Umbilical cord (tissue), 2 donors: ENCODE measurements around the gene C4orf54. TPM values are rescaled to one million over a fixed set of nuclear protein-coding genes. Genes with fewer than 3 reads are reported as not detected.

Experiments
- DNase-seq: peaks from one replicate; pipeline ENCODE4 v3.0.0-alpha.2; 2015; ENCODE audit warnings: low spot score
- total RNA-seq: library from RNA; depleted of rRNA; stranded (reverse); fragments of >200 nt; gene quantifications from one replicate; pipeline ENCODE4 v1.2.3, GENCODE V29; 2014; ENCODE audit warnings: low replicate concordance; ENCODE audit not compliant: insufficient read depth

The C4orf54 gene
- total RNA-seq, 1 donor from 2014 or later, result 2.2 TPM

DNA sequence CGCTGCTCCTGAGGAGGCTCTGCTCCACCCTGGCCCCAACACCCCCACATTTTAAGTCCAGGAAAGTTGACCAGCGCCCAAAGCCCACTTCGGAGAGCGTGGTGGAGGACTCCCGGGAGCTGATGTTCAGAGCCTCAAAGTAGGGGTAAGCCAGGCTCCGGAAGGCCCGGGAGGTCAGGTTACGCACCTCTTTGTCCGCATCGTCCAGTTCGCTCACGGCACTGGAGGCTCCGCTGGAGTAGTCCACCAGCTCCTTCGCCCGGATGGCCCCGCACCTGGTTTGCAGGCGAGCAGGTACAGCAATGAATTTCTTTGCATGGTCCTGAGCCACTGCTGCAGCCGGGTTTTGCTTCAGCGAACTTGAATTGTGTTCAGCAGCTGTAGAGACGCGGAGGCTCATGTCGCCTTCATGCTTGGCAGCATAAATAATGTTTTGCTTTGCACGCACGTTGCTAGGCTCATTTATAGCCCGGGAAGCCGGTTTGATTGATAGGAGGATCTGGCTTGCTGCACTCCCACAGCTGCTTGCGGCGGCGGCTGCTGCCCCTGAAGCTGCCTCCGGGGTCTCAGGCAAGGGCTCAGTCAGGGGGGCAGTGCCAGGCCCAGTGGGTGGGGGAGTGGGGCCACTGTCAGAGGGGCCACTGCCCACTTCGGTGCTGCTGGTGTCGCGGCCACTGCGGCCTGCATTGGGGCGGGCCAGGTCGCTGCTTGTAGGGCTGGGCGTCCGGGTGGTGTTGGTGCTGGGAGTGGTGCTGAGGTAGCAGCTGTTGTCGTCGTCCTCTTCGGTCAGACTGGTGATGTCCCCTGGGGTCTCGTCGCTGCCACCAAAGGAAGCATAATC, 4.8 kb downstream of the C4orf54 start:
- no peak for DNase-seq

DNA sequence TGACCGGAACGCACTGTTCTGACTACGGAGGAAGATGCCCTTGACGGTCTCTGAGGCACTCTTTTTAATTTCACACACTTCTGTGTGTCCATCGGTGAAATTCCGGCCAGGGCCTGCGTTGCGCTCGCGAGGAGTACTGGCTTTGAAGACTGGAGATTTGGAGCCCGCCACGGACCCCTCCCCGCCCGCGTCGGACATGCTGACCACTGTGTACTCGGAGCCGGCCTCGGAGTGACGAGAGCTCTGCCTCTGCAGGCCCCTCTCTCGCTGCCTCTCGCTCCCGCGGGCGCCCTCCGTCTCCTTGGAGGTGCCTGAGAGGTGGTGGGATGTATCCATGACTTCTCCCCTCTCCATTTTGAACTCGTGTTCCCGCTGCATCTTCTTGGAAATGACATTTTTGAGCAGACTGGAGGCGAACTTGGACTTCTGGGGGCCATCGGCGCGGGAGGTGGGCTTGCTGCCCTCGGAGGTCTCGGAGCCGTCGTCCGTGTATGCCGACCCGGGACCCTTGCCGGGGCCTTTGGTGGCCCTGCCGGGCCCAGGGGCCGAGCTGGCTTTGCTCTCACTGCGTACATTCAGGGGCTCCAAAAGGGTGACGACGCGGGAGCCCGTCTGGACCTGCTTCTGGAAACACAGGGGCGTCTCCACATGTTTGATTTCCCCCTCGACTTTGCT, 5.7 kb downstream of the C4orf54 start:
- DNase-seq, result no peak

DNA sequence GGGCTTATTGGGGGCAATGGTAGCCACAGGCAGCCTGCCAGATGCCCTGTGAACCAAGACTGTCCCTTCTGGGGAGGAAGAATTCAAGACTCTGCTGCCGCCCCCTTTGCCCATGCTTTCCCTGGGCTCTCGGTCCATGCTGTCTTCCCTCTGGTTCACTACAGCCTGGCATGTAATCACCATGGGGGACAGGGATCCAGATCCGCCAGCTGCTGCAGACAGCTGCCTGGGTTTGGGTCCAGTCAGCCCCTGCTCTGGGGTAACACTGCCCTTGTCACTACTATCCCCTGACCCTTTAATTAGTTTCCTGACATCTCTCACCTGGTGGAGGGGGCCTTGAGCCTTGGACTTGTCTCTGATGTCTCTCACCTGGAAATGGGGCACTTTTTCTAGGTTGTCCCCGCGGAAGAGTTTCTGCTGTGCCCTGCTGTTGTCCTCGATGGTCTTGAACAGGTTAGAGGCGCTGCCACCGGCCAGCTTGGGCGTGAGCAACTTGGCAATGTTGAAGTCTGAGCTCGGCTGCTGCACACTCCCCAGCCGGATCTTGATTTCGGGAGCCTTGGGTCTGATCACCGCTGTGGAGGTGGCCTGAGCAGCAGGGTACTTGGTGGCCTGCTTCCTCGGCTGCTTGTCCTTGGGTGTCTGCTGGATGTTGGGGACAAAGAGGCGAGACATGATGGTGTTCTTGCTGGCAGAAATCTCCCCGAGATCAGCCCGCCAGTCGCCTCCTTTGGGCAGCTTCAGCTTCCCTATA, 6.4 kb downstream of the C4orf54 start:
- no peak for DNase-seq

DNA sequence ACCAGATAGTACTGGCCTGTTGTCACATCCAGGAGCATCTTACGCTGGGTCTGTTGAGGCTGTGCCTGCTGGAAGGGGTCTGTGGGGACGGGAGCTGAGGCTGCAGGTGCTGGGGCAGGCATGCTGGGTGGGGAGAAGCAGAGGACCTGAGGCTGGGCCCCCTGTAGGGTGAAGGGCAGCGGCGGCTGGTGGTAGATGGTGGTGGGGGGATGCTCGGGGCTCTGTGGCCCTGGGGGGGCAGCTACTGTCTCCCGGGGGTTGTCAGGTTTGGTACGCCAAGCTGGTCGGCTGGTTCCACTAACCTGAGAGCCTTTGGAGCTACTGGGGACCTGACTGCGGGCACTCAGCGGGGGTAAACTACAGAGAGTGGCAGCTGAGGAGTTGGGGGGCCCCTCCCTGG, 7.8 kb downstream of the C4orf54 start:
- no peak for DNase-seq

DNA sequence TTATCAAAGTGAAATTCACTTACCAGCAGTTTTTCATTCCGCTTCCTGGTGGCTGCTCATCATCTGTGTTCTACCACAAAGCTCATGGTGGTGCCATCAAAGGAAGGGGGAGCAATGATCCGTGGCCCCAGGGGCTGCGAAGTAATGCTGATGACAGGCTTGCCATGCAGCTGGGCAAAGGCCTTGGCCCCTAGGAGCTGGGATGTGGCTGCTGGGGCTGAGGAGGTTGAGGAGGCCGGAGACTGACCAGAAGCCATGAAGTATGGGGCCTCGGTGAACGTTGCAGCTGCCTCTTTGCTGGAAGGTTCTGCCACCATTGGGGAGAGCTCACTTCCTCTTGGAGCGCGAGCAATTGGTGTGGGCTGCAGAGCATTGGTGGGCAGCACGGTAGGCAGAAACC, 8.4 kb downstream of the C4orf54 start:
- no peak for DNase-seq

DNA sequence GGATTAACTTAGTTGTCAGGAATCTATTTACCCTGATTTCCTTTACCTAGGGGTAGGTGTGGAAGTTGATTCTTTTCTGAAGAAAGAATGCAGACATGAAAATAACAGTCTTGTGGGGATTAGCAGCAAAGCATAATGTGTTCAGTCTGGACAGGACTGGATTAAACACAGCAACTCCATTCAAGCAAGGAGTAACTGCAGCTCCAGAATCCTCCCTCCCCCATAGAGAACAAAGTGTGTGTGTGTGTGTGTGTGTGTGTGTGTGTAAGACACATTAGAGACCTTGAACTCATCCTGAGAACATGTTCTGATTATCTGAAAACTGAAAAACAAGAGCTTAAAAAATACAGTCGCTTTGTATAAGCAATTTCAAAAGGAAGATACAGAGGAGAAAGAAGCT, 9.3 kb downstream of the C4orf54 start:
- no peak for DNase-seq

DNA sequence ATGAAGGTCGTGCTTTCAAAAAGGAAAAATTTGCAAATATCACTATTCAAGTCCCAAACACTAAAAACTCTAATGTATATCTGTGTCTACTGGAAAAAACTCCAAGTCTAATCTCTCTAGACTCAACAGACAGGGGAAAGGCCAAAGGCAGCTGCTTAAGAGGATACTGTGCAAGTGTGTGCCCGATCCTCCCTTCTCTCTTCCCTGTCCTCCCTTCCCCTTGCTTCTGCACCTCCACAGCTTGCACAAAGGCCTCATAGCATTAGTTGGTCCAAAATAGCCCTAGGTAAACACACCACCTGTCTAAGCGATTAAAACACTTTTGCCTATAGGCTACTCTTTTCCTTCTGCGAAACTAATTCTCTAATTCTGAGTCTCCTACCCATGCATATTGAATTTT, 10.6 kb downstream of the C4orf54 start:
- no peak for DNase-seq

DNA sequence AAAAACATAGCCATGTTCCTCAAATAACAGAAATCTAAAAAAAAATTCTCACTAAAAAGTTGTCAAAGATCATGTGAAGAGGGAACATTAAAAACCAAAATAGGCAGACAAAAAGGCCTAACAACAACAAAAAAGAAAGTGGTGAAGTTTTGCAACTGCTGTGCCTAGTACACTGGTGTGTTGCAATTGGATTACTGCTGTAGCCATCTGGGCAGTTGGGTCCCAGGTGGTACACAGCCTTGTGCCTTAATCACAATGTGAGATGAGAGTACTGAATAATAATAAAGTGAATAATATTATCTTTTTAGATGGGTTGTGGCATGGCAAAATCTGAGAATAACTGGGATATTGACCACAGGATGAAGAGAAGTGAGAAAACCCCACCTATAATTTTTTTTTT, 12.0 kb downstream of the C4orf54 start:
- DNase-seq, result no peak

DNA sequence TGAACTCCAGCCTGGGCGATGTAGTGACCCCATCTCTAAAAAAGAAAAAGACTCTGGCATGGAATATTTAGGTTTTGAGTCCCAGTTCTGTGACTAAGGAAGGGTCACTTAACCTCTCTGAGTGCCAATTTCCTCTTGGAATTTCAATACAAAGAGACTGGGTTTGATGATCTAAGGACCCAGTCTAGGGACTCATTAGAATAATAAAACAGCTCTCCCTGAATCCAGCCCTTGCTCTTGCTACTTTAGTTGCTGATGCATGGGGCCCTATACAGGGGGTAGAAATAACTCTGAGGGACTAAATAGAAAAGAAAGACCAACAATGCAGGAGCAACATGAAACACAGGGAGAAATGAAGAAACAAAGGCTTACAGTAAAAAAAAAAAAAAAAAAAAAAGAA, 12.6 kb downstream of the C4orf54 start:
- no peak for DNase-seq

DNA sequence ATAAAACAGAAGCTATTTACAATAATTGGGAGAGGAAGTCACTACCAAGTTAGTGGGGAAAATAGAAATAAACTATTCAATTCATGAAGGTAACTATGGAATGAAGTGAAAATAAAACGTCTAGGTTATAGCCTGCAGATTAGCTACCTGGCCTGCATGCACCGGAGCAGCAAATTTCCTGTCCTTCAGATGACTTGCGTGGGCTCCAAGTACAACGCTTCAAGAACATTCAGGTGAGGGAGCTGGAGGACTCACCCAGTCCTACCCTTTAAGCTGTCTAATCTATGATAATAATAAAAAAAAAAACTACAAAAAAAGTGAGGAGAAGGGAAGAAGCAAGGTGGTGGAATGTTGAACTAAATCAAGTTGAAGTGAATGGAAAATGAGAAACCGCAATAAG, 13.2 kb downstream of the C4orf54 start:
- no peak for DNase-seq

DNA sequence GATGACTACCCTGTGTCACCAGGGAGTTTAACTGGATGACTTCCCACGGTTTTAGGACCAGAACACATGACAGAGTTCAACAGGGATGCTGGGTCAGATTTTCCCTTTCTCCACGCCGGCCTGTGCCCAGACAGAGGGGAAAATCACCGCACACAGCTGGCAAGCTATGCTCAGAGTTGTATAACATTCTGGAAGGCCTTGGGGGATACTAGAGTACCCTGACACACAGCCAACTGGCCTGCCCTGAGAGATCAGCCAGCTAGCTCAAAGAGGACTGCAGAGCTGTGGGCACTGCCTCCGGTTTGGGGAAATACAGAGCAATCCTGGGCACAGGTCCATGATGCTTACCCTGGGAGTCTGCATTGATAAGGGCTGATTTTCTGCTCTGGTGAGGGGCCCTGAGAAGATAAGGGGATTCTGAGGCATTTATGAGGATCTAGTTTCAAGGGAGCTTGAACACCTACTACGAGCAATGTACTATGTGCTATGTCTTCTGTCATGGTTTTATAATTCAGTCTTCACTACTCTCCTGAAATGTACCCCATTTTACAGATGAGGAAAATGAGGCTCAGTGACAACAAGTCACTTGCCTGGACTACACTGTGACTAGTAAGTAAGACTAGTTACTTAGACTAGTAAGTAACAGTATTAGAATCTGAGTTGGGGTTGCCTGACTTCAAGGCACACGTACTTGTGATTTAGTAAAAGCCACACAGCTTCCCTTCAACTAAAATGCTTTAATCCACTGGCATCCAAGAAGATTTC, 14.7 kb downstream of the C4orf54 start:
- peak; percentile 38 for DNase-seq

DNA sequence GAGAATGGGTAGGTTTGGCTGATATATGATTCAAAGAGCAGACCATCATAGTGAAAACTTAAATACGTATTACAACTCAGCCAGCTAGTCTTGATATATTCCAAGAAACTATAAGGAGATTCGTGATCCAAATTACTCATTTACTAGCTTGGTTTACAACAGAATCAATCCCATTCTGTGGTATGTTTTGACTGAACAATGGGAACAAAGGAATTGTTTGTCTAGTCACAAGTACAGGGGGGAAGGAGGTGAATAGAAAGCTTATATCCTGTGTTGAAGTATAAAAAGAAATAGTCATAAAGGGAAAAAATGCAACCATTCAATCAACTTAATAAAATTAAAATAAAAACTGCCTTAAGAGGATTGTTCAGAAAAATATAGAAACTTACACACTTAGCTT, 17.0 kb downstream of the C4orf54 start:
- no peak for DNase-seq

DNA sequence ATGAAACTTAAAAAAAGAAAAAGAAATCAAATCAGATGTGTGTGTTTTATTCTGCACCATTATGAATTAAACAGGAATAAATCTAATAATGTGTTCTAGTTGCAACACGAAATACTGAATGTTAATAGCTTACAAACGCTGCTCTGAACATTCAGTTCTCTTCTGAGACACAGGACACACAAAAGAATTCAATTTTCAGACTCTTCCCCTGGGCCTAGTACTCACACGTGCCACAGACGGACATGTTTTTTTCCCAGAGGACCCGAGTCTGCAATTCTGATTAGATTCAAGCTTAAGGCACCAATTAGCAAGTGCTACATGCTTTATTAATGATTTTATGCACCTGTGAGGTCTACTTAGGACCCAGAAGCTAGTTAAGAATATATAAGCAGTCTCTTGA, 20.5 kb downstream of the C4orf54 start:
- DNase-seq, result no peak

DNA sequence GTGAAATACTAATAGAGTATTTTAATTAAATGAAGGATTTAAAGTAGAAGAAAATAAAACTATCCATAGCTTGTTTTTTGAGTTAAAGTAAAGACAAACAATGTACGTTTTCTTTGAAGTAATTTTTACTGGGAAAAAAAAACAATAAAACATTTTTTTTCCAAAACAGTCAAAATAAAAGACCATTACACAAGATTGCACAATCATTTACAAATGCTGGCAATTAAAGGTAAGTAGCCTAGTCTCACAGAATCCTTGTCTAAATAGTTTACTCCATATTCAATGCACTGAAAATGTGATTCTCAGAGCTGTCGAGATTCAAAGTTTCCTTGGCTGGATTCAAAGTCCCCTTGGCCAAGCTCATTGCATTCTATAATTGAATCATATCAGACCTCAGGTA, 21.2 kb downstream of the C4orf54 start:
- DNase-seq, result no peak

DNA sequence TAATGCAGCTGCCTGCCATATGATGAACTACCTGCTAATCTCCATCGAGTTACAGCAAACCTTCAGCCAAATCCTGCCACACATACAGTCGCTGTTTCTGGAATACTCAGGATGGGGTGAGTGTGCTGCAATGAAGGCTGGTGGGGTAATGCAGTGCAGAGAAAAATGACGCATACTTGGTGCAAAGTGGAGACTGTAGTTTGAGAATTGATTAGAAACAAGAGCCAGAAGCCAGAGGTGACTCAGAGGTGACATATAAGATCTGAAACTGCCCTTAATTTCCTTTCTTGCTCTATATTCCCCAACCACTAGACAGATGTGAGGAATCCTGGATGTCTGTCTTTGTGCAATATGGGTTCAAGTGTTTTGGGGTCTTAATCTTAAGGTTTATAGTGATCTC, 22.0 kb downstream of the C4orf54 start:
- DNase-seq, result no peak

DNA sequence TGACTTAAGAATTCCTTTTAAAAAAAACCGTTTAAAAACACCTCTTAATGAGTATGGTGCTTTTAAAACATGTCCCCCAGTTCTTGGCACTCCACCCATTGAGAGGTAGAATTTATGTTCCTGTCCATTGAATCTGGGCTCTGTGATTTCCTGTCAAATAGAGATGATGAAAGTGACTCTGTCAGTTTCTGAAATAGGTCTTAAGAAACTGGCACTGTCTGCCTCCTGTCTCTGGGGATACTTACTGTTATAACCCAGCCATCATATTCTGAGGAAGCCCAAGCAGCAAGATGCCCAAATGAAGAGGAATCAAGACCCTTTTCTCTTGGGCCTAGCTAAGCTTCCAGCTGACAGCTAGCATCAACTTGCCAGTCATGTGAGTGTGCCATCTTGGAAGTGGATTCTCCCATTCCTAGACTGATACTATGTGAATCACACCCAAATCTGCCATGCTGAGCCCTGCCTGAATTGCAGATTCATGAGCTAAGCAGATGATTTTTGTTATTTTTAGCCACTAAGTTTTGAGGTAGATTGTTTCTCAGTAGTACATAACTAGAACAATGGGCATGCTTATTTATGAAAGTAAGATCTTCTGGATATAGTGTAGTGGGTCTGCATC, 22.8 kb downstream of the C4orf54 start:
- DNase-seq, result no peak

DNA sequence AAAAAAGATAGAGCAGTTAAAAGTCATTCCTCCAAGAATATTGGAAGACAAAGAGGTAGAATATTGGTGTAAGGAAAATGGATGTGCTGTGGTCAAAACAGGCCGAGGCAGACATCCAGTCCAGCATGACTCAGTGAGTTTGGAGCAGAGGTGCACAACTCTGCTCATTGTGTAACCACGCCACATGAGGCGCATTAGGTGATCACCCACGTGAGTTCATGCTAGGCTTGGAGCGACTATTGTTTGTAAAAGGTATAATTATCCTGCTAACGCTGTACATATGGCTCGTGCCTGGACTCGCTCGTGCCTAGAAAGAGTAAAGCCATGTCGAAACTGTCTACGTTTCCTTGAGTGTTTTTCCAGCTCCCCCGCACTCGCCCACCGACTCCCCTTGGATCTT, 23.9 kb downstream of the C4orf54 start:
- no peak for DNase-seq

DNA sequence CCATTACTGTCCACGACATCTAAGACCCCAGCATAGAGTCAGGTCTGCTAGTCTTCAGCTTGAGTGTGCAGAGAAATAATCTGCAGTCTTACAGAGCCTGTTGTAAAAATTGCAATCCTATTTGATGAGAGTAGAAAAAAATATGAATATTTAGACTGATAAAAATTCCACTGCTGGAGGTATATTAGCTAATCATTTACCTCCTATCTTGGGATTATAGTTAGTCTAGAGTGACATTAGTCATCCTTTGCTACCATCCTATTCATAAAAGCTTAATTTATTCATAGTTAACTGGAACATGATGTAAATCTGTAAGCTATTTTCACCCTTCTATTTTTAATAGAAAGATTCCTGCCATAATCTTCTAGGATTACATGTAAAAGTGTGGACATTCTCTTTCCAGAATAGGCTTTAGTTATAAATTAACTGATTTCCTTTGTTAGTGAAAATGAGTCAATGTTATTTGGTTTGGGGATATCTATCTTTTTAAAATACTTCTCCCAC, 26.7 kb downstream of the C4orf54 start:
- no peak for DNase-seq

DNA sequence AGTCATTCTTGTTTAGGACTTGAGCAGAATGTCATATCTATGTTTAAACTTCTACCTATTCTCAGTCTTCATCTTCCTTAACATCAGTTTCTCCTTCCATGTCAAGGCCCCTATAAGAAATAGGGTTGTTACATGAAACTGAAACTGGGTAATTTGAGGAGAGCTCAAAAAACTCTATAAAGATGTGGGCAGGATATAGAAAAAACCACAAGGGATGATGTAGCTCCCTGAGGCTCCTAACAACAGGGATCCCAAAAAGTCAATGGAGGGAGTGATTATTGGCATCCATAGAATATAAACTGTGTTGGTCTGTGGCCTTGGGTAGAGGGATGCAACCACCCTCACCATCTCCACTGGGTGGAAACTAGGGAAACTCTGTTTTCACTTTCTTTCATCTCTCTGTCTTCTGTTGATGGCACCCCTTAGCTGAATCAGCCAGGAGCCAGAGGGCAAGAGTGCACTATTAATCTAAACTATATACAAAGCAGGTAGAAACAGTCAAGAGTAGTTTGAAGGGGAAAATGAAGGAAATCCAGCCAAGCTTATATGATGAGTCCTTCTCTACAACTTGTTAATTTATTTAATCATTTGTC, 27.6 kb downstream of the C4orf54 start:
- DNase-seq, result no peak

DNA sequence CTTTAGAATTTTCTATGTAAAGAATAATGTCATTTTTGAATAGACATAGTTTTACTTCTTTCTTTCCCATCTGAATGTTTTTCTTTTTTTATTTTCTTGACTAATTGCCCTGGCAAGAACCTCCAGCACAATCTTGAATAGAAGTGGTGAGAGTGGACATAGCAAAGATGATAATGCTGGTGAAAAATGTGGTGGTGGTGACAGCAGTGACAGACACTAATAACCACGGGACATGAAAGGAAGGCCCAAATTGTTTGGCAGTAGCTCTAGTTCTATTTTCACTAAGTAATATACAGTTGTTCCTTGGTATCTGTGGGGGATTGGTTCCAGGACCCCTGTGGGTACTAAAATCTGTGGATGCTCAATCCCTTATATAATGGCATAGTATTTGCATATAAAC, 29.6 kb downstream of the C4orf54 start:
- no peak for DNase-seq

DNA sequence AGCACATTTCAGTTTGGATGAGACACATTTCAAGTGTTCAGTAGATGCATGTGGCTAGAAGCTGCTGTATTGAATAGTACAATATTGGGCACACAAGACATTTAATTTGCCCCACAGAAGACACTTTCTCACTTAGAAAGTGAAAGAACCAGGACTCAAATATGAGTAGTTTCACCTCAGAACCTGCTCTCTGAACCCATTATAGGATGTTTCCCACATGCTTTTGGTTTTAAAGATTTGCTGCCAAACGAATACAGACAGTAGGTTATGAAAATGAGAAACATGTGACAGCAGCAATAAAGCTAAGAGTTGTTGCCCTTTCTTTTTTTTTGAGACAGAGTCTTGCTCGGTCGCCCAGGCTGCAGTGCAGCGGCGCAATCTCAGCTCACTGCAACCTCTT, 32.3 kb downstream of the C4orf54 start:
- DNase-seq, result no peak
